Femur (tissue), 1 donor: Measurements from ENCODE around the gene CCDC137.
"Not testable (repeated sequence)": the region's sequence is repeated elsewhere in the genome, so short reads cannot be mapped to it uniquely, and the experiment has no call there.

Source experiments
- DNase-seq: peaks from one replicate; pipeline ENCODE4 v3.0.0-alpha.2; 2017

CCDC137 gene

DNA sequence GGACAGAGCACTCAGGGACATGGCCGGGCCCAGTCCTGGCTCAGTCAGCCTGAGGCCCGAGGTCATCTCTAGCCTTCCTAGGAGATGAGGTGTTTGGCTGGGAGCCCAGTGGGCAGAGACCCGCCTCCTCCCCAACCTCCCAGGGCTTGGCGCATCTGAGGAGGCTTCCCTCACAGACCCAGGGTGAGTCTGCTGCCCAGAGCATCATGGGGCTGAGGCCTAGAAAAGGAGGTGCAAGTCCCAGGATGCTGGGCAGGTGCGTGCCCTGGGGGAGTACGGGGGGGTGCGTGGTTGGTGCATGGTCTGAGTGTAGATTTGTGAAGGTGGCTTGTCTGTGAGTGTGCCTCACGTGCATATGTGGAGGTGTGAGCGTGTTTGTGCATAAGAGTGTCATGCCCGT lies 14.8 kb upstream of the CCDC137 start:
- no peak for DNase-seq

DNA sequence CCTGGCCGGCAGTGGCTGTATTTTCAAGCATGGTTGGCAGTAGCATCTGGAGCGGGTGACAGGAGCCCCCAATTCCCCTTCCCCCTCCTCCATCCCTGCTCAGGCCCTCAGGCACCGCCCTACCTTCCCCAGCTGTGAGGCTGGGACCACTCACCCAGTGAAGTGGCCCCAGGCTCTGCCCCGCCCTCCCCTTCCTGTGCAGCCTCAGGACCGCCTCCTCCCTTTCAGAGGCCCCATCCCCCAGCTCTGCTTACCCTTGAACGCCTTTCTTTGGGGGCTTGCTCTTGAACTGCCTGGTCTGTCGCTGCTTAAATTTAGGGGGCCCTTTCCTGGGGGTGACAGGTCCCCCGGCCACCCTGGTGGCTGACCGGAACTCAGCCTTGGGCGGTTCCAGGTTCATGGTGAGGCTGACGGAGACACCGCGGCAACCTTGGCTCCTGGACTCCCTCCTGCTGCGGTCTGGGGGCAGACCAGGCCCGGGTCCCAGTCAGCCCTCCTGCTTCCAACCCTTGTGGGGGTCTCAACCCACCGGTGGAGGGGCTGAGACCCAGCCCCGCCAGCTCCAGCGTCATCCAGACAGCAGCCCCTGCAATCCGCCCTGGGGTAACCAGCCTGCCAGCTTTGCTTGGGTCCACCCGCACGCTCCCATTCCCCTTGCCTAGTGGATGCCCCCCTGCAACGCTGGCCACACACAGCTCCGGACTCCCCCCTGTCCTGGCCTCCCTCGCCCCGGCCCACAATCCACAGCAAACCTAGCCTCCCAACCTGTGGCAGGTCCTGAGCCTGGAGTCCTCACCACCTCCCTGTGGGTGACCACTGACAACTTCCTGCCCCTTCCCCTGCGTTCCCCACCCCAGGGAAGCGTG lies 13.4 kb upstream of the CCDC137 start:
- DNase-seq: no peak

DNA sequence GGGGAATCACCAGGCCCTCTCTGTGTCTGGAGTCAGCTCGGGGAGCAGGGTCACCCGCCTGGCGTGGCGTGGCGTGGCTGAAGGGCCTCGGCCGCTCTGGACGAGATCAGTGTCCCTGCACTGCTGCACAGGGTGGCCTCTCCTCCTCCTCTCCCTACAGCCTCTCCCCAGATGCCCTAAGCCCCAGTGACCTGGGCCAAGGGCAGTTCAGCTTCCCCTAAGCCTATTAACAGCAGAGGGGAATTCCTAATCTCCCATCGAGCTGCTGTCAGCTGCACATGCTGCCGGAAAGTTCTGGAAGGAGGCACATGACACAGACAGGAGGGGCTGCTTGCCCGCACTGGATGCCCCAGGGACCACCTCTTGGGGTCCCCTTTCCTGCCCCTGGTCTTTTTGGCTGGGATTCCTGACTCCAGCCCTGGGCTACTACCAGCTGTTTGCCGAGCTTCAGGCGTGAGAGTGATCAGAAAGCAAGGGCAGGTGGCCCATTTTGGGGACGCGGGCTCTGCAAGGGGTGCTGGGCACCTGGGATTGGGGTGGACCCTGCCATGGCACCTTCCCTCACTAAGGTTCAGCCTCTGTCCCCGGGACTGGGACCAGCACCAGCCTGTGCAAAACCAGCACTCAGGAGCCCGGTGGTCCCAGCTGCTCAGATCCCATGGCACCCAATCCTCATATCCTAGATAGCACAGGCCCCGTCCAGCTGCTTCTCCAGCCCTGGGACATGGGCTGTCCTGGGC lies 11.0 kb upstream of the CCDC137 start:
- no peak for DNase-seq

DNA sequence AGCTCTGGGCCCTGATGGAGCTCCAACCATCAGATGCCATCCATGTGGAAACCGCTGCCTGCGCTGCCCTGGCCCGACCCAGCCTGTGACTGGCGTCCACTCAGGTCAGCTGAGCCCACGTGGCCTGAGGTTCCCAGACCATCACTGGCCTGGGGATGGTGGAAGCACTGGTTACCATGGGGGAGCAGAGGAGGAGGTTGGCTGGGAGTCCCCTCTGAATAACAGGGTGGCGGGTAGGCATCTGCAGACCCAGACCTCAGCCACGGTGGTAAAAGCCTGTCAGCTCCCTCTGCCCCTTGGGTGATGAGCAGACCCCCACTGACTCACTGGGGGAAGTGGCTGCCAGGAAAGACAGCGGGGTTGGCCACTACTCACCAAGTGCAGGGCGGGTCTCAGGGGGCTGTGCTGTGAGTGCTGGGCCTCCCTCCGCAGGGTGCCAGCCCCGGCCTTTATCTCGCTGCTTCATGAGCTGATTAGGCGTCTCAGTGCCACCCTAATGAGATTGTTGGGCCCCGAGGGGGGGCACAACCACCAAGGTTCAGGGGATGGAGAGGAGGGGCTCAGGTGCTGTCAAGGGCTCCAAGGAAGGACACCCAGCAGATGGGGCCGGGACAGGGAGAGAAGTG lies 10.3 kb upstream of the CCDC137 start, which contains the start of gene PDE6G:
Gene PDE6G, minus strand, starts transcription at position 425 of the 626 bp plus-strand sequence. CDS start 3,237 bp downstream, outside the sequence.
- DNase-seq: no peak

DNA sequence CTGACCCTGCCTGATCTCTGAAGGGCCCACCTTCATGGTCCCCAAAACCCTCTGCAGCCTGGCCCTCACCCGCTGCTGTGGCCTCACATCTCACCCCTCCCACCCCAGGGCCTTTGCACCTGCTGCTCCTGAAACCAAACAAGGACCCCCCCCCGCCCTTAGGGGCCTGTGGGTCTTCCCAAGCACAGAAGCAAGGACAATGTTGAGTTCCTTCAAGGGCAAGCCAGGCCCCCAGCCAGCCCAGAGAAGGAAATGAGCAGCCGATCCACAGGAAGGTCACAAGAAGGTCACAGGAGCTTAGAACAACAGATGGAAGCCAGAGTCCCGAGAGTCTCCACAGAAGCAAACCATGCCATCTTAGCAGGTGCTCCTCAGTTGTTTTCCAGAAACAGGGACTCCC lies 9.7 kb upstream of the CCDC137 start:
- DNase-seq: no peak

DNA sequence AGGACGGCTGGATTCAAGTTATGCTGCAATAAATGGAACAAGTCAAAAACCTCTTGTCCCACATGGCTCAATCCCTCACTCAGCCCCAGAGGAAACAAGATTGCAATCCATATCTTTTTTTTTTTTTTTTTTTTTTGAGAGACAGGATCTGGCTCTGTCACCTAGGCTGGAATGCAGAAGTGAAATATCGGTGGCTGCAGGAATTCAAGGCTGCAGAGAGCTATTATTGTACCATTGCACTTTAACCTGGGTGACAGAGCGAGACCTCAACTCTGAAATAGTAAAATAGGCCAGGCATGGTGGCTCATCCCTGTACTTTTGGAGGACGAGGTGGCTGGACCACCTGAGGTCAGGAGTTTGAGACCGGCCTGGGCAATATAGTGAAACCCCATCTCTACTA lies 7.5 kb upstream of the CCDC137 start:
- no peak for DNase-seq

DNA sequence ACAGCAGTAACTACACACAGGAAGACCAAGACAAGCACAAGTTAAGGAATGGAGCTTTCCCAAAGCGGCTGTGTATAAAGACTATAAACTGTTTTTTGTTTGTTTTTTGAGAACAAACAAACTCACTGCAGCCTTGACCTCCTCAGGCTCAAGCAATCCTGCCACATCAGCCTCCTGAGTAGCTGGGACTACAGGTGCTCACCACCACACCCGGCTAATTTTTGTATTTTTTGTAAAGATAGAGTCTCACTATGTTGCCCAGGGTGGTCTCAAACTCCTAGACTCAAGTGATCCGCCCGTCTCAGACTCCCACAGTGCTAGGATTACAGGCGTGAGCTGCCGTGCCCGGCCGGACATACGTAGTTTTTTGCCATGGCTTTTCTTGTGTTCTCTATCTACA lies 6.1 kb upstream of the CCDC137 start:
- DNase-seq: no peak

DNA sequence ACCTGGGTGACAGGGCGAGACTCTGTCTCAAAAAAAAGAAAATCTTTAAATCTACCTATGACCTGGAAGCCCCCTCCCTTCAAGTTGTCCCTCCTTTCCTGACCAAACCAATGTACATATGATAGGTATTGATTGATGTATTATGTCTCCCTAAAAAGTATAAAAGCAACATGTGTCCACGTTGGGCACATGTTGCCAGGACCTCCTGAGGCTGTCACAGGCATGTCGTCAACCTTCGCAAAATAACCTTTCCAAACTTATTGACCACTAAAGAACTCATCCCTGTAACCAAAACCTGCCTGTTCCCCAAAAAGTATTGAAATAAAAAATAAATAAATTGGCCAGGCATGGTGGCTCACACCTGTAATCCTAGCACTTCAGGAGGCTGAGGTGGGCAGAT lies 4.5 kb upstream of the CCDC137 start:
- DNase-seq: no peak

DNA sequence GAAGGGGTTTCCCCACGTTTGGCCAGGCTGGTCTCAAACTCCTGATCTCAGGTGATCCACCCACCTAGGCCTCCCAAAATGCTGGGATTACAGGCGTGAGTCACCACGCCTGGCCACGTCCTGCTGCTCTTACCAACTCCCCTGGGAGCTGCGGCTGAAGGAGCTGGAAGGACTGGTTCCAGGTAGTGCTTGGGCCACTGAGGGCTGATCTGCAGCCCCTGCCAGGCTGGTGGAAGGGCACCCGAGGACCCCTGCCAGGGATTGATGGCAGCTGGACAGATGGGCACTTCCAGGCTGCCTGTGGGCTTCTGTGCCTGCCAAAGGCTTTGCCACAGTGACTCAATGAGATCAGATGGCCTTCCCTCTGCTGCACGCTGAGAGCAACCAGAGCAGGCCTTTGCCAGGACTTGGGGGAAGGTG lies 2.5 kb upstream of the CCDC137 start:
- no peak for DNase-seq

DNA sequence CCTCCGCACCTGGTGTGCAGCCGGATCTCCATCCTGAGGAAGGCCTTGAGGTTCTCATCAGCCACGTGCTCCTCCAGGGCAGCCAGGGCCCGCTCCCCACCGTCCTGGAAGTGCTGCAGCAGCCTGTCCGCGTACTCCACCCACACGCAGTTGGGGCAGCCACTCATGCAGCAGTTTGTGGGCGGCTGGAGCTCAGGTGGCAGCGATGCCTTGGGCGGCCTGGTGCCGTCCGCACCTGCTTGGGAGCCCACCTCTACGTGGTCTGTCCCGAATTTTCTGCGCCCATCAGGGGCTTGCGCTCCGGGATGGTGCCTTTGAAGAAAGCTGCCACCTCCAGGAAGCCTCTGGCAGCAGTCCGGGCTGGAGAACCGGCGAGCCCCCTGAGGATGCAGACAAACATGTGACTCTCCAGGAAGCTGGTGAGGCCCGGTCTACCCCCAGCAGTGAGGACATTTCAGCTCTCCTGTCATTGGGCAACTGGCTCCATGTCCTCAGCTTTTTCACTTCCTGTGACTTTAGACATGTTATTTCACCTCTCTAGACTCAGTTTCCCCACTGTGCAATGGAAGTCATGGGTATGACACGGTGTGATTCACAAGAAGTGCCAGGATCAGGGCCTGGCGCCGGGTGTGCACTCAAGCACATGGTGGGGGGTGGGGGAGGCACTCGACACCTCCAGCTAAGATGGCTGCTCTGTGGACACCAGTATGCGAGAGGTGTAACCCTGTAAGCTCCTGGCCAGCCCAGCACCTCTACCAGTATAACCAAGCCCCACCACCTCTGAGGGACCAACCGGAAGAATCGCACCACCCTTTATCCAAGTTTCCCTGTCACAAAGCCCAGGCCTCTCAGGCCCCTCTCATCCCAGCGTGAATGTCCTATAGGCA lies 1.1 kb upstream of the CCDC137 start:
- DNase-seq: no peak

DNA sequence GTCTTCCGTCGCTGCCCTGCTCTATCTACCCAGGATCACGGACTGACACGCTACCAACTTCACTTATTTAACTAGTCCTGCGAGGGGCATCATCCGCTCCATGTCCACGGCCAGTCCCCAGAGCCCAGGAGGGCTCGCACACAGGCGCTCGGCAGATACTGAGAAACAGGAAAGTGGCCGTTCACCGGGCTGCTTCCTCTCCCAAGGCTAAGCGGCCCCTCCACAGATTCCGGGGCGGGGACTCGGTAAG lies 520 bp upstream of the CCDC137 start:
- no peak for DNase-seq

DNA sequence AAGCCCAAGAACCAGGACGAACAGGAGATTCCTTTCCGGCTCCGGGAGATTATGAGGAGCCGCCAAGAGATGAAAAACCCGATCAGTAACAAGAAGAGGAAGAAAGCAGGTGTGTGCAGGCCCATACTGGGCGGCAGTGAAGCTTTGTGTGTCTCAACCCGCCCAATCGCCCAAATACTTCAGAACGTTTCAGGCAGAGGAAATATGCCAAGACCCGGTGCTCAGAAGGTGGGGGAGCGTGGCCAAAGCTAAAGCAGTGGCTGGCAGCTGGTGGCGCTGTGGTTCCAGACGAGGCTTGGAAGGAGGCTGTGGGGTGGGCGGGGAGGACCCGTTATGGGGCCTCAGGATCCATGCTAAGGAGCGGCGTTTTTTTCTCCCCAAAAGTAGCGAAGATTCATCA lies 1.2 kb downstream of the CCDC137 start:
- no peak for DNase-seq

DNA sequence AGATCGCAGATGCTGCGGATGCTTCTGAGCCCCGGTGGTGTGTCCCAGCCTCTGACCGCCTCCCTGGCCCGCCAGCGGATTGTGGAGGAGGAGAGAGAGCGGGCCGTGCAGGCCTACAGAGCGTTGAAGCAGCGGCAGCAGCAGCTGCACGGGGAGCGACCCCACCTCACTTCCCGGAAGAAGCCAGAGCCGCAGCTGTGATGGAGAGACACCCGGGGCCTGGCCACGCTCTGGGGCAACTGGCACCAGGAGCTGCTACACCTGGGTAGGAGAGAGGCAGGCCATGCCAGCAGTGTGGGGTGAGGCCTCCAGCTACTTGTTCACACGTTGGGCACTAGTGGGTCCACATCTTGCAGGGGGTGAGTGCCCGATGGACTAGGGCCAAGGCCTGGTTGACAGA lies 6.0 kb downstream of the CCDC137 start:
- no peak for DNase-seq

DNA sequence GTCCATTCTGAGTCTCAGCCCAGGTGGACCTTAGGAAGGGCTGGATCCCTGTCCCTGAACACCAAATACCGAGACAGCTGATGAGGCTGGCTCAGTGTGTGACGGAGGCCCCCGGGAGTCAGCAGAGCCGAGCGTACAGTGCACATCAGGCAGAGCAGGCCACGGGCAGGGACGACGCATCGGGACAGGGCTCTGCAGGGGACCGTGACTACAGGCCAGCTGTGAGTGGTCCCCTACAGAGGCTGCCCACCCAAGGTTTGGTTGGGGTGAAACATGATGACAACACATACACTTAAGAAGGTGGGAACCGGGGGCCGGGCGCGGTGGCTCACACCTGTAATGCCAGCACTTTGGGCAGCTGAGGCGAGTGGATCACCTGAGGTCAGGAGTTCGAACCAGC lies 6.4 kb downstream of the CCDC137 start:
- DNase-seq: no peak

DNA sequence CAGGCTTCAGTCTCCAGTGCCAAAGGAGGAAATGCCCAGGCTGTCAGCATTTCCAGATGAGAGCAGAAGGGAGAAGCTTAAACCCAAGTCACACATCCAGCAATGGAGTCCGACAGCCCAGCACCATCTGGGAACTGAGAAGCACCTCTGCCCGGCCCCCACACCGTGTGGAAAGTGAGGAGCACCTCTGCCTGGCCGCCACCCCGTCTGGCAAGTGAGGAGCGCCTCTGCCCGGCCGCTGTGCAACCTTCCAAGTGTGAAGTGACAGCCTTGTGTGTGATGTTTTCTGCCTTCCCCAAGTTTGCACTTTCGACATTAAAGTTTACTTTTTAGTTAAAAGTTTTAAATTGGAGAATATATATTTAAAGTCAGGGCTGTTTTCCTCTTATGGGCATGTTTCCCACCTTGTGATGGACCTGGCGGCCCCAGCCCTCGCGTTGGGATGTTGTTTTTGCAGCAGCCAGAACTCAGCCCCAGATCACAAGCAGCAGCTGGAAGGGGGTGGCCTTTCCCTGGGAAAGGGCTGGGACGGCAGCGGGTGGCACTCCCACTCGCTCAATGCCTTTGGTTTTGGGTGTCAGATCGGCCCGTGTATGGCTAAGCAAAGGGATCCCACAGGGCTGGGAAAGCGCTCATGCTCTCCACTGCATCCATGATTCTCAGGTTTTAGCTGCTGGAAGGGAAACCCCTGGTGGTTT lies 7.2 kb downstream of the CCDC137 start:
- DNase-seq: no peak

DNA sequence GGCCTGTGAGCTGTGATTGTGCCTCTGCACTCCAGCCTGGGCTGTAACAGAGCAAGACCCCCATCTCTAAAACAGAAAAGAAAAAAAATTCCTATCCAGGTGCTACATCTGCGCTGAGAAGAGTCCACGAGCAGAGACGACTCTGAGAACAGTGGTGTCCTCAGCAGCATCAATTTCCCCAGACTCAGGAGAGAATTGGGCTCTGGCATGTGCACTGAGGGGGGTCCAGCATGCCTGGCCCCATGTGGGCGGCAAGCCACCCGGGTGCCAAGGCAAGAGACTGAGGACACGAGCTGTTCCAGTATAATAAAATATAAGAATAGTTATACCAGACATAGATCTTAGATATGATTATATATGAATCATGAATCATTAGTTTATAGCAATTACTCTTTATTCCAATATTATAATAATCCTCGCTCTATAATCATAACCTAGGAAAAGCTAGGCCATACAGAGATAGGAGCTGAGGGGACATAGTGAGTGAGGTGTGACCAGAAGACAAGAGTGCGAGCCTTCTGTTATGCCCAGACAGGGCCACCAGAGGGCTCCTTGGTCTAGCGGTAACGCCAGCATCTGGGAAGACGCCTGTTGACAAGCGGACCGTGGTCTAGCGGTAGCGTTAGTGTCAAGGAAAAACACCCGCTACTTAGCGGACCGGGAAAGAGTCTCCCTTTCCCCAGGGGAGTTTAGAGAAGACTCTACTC lies 9.1 kb downstream of the CCDC137 start:
- not testable (repeated sequence) for DNase-seq

DNA sequence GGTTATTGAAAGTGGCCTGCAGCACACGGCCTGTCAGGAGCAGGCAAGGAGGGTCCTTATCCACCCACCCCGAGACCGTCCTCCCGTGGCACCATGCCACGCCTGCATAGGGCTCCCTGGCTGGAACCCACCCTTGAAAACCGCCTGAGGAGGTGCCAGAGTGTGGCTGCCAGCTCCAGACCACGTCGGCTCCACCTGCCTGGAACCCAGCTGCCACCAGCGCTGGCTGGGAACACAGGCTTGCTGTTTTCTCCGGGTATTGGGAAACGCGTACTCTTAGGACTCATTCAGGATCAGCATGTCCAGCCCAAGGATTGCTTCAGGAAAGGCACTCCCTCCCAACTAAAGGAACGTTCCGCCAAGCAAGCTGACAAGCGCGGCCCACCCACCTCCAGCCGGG lies 10.4 kb downstream of the CCDC137 start:
- no peak for DNase-seq

DNA sequence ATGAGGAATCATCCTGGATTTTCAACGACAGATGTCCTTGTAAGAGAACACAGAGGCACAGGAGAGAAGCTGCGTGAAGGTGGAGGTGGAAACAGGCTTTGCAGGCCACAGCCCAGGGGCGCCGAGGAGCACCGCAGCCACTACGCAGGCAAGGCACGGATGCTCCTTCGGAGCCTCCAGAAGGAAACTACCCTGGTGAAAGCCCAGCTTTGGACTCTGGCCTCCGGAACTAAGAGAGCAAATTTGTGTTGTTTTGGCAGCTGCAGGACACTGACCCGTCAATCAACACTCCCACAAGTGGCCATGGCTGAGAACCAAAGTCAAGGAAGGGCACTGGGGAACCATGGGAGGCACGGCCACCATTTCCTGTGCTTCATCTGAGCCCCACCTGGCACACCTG lies 13.6 kb downstream of the CCDC137 start:
- DNase-seq: no peak

DNA sequence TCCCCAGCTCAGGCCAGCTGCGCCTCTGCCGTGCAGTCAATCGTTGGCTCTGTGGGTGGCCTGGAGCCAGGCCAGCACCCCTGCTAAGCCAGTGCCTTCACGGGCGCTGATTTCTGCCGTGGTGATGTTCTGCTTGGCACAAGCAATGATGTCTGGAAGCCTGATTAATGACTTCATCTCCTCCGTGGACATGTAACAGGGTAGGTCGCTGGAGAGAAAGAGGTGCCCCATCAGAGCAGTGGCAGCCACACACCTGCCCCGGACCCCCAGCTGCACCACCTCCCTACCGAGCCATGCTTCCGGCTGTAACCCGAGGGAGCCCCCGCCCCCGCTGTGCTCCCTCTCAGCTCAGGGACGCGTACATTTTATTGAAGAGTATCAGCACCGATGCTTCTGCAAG lies 15.1 kb downstream of the CCDC137 start:
- no peak for DNase-seq

DNA sequence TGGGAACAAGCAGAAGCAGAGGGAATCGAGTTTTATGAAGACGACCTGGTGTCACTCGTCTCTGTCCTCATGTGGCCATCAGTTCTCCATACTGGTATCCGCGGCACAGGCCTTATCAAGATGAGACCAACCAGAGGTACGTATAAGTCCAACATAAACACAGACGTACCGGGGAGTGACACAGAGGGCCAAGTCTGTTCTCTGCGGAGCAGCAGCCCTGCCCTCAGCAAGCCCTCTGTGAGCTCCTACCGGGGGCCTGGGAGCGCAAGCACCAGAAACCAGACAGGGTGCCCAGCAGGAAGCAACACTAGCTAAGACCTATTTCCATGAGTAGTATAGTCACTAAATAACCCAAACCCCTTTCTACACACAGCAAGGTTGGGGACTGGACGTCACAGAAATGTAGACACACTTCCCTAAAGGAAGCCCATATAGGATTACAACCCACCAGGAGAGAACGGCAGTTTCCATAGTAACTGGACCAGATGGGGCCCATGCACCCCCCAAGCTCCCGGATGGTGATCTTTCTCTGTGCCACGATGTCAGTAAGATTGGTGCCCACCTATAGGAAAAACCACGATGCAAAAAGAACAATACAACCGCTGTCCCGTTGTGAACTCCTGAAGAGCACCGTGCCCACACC lies 16.1 kb downstream of the CCDC137 start:
- DNase-seq: no peak

DNA sequence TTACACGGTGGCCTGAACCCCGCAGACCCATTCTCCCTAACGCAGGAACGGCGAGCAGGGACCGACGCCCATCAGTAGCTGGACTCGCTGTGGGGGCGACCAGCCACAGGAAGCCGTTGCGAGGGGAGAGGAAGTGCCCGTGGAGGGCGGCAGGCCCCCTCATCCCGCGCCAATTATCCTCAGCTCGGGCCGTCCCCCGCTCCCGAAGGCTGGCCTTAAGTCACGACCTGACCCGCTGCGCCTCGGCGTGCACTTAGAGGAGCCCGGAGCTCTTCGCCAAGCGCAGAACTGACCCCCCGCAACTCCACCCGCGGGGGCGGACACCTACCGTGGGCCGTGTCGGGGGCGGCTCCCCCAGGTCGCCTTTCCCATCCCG lies 16.7 kb downstream of the CCDC137 start:
- DNase-seq: no peak
